ENCODE data around the gene PPP1R12B.
"Not testable (repeated sequence)": the region's sequence is repeated elsewhere in the genome, so short reads cannot be mapped to it uniquely, and the experiment has no call there.

Gene PPP1R12B

DNA sequence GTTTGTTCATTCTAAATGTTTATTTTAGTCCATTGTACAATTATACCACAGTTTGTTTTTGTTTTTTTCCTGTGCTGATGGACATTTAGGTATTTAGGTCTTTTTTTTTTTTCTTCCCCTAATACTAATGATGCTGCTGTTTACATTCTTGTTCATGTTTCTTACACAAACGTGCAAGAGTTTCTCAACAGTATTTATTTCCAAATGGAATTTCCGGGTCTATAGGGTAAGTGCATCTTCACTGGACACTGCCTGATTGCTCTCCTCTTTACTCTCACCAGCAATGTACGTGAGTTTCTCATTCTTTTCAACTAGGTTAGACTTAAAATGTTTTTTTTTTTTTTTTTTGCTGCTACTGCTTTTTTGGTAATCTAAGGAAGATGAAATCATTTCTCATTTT, 122.7 kb downstream of the PPP1R12B start:
- Histone ChIP-seq H3K4me3 (ENCODE audit: low read depth in 1 of 2, low read length in 1 of 2) (peak overlapping the region; percentile 50 to 55), H3K4me1 (ENCODE audit: control insufficient read depth in 1 of 2, insufficient read depth in 1 of 2, low read depth in 1 of 2, low read length in 1 of 2) (peaks cover 35 to 43% of the 10 kb centered on the region in 2 experiments), H3K27ac (peak overlapping the region; percentile 58), H3K36me3 (no peaks in the 10 kb centered on the region), H3K9me3 (no peaks in the 10 kb centered on the region), H3K27me3 (no peaks in the 10 kb centered on the region)
- TF ChIP-seq, protein P1, sequence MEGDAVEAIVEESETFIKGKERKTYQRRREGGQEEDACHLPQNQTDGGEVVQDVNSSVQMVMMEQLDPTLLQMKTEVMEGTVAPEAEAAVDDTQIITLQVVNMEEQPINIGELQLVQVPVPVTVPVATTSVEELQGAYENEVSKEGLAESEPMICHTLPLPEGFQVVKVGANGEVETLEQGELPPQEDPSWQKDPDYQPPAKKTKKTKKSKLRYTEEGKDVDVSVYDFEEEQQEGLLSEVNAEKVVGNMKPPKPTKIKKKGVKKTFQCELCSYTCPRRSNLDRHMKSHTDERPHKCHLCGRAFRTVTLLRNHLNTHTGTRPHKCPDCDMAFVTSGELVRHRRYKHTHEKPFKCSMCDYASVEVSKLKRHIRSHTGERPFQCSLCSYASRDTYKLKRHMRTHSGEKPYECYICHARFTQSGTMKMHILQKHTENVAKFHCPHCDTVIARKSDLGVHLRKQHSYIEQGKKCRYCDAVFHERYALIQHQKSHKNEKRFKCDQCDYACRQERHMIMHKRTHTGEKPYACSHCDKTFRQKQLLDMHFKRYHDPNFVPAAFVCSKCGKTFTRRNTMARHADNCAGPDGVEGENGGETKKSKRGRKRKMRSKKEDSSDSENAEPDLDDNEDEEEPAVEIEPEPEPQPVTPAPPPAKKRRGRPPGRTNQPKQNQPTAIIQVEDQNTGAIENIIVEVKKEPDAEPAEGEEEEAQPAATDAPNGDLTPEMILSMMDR (IDR thresholded peaks at IDR 0.05) = no peak

DNA sequence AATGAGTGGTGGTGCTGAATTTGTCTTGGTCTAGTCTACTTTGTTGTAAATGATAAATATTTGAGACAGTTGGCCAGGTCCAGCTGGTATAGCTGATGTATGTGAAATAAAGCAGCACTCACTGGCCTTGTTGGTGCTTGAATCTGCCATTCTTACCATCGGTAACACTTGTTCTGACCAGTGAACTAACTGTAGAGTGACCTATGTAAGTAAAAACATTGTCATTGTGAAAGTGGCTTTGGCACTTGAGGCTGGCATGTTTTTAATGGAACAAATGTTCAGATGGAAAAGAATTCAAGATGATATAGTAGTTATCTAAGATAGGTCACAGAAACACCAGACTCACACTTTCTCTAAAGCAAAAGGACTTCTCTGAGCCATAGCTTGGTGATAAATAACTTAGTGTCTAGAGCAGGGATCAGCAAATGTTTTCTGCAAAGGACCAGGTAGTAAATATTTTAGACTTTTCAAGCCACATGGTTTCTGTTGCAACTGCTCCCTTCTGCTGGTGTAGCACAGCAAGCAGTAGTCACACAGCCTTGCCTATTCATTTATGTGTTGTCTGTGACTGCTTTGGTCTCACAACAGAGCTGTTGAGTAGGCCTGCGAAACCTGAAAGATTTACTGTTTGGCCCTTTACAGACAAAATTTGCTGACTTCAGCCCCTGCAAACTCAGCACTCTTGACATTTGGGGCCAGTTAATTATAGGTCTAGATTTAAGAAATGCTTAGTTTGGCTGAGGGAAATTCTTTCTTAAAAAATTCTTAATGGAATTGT, 124.0 kb downstream of the PPP1R12B start:
- peak overlapping the region; percentile 50 to 55 for H3K4me3 ChIP-seq (ENCODE audit: low read depth in 1 of 2, low read length in 1 of 2)
- H3K36me3 ChIP-seq, H3K9me3 ChIP-seq, H3K27me3 ChIP-seq: not testable (repeated sequence)
- peaks cover 40 to 51% of the 10 kb centered on the region in 2 experiments for H3K4me1 ChIP-seq (ENCODE audit: control insufficient read depth in 1 of 2, insufficient read depth in 1 of 2, low read depth in 1 of 2, low read length in 1 of 2)
- peak overlapping the region; percentile 58 for H3K27ac ChIP-seq

DNA sequence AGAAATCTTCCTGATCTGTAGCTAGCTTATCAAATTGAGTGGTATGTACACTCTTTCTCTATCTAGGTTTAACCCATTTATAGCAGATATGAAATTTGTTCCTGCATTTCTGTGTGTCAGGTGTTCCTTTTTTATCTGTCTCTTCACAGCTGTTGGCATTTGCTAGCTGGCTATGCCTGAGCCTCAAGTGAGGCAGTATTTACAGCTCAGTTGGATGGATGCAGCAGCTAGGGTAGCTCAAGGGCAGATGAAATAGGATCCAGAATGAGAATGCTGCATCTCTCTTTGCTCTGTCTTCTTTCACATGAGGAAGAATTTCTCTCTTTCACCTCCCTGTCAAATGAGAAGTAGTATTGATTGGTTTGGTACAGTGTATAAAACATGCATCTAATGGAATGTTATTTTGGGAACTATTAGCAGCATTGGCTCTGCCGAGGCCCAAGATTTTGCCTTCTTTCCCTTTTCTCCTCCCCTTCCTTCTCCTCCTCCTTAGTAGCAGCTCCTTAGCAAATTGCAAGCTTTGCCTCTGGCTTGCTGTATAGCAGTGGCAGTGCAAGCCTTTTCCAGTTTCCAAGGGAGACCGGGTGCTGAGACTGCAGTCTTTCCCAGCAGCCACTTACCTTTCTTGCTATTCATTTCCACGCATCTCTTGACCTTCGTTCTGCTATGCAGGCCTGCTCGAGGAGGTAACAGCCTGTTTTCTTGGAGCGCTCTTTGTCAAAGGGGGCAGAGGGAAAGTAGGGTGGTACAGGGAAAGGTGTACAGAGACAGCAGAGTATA, 125.0 kb downstream of the PPP1R12B start:
- Histone ChIP-seq H3K4me3 (ENCODE audit: low read depth in 1 of 2, low read length in 1 of 2) (peak overlapping the region; percentile 50 to 55), H3K27ac (peak overlapping the region; percentile 58), H3K4me1 (ENCODE audit: control insufficient read depth in 1 of 2, insufficient read depth in 1 of 2, low read depth in 1 of 2, low read length in 1 of 2) (peaks cover 38 to 56% of the 10 kb centered on the region in 2 experiments)
- not testable (repeated sequence) for H3K9me3 ChIP-seq, H3K36me3 ChIP-seq, H3K27me3 ChIP-seq

DNA sequence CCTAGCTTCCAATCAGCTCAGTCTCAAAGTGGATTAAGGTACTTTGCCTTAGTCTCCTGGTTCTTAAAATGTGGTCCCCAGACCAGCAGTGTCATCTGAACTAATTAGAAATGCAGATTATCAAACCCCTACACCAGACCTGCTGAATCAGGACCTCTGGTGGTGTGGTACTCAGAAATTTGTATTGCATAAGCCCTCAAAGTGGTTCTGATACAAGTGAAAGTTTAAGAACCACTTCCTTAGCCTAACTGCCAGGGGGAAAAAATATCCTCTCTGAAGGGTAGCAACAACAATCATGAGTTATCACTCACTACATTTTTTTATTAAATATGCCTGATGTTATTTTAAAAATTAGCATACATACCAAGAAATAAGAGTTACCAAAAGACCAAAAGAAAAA, 131.2 kb downstream of the PPP1R12B start:
- Histone ChIP-seq H3K4me1 (ENCODE audit: control insufficient read depth in 1 of 2, insufficient read depth in 1 of 2, low read depth in 1 of 2, low read length in 1 of 2) (peaks cover 44 to 76% of the 10 kb centered on the region in 2 experiments), H3K27ac (peak overlapping the region; percentile 50)
- H3K27me3 ChIP-seq; H3K4me3 ChIP-seq (ENCODE audit: low read depth in 1 of 2, low read length in 1 of 2); H3K9me3 ChIP-seq; H3K36me3 ChIP-seq: not testable (repeated sequence)

DNA sequence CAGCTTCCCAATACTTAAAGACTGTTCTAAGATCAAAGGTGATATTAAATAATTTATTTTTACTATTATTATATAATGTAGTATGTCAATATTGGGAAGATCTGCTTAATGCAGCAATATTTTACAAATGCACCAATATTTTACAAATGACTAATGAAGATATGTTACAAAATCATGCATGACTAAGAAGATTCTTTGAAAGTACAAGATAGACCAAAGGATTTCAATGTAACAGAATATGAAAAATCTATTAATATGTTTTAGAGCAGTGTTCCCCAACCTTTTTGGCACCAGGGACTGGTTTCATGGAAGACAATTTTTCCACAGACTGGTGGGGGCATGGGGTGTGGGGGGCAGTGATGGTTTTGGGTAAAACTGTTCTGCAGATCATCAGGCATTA, 132.1 kb downstream of the PPP1R12B start:
- H3K4me3 ChIP-seq (ENCODE audit: low read depth in 1 of 2, low read length in 1 of 2); H3K27me3 ChIP-seq; H3K27ac ChIP-seq; H3K36me3 ChIP-seq; H3K9me3 ChIP-seq: not testable (repeated sequence)
- H3K4me1 ChIP-seq (ENCODE audit: control insufficient read depth in 1 of 2, insufficient read depth in 1 of 2, low read depth in 1 of 2, low read length in 1 of 2) = peaks cover 52 to 85% of the 10 kb centered on the region in 2 experiments

DNA sequence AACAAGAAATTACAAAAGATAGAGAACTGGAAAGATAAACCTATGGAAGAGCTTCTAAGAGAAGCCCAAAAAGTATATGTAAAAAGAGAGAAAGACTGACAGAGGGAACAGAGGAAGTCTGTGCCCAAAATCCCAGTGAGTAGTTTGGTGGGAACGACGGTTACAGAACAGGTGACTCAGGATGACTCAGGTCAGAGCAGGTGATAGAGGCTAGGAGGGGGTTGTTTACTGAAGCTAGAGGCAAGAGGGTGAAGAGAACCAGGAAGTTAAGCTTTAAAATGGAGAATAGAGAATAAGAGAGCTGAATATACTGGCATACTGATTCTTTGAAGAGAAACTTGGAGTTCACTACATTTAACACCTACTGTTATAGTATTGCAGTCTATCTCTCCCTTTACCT, 134.9 kb downstream of the PPP1R12B start:
- peaks cover 52 to 95% of the 10 kb centered on the region in 2 experiments for H3K4me1 ChIP-seq (ENCODE audit: control insufficient read depth in 1 of 2, insufficient read depth in 1 of 2, low read depth in 1 of 2, low read length in 1 of 2)
- H3K27ac ChIP-seq = peak overlapping the region; percentile 83
- not testable (repeated sequence) for H3K27me3 ChIP-seq, H3K36me3 ChIP-seq, H3K9me3 ChIP-seq
- peak overlapping the region; percentile 40 to 61 for H3K4me3 ChIP-seq (ENCODE audit: low read depth in 1 of 2, low read length in 1 of 2)

DNA sequence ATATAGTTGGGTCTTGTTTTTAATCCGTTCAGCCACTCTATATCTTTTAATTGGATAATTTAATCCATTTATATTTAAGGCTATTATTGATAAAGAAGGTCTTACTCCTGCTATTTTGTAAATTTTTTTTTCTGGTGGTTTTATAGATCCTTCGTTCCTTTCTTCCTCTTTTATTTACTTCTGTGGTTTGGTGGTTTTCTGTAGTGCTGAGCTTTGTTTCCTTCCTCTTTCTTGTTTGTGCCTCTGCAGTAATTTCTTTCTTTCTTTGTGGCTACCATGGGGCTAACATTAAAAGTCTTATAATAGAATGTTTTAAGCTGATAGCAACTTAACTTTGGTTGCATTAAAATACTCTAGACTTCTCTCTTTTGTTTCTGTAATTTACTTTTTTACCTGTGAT, 135.5 kb downstream of the PPP1R12B start:
- H3K9me3 ChIP-seq, H3K27me3 ChIP-seq, H3K36me3 ChIP-seq: not testable (repeated sequence)
- peak overlapping the region; percentile 40 to 61 for H3K4me3 ChIP-seq (ENCODE audit: low read depth in 1 of 2, low read length in 1 of 2)
- peak overlapping the region; percentile 83 for H3K27ac ChIP-seq
- peaks cover 58 to 96% of the 10 kb centered on the region in 2 experiments for H3K4me1 ChIP-seq (ENCODE audit: control insufficient read depth in 1 of 2, insufficient read depth in 1 of 2, low read depth in 1 of 2, low read length in 1 of 2)

DNA sequence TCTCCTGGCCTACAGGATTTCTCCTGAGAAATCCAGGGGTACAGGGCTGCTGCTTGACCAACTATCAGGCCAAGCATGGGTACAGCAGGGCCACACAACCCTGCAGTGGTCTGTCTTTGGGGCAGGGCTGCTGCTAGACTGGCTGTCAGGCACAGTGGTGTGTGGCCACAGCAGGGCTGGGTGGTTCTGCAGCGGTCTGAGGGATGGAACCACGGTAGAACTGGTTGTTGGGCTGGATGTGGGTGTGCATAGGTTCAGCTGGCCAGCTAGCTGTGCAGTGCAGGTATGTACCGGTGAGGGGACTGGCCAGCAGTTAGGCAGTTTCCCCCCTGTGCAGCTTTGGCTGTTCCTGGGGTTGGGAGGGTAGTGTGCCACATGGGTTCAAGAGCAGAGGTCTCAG, 136.3 kb downstream of the PPP1R12B start:
- Histone ChIP-seq H3K4me1 (ENCODE audit: control insufficient read depth in 1 of 2, insufficient read depth in 1 of 2, low read depth in 1 of 2, low read length in 1 of 2) (peaks cover 54 to 97% of the 10 kb centered on the region in 2 experiments), H3K27ac (peak overlapping the region; percentile 83), H3K4me3 (ENCODE audit: low read depth in 1 of 2, low read length in 1 of 2) (peak overlapping the region; percentile 40 to 61), H3K36me3 (peaks cover 13% of the 10 kb centered on the region)
- not testable (repeated sequence) for H3K9me3 ChIP-seq, H3K27me3 ChIP-seq

DNA sequence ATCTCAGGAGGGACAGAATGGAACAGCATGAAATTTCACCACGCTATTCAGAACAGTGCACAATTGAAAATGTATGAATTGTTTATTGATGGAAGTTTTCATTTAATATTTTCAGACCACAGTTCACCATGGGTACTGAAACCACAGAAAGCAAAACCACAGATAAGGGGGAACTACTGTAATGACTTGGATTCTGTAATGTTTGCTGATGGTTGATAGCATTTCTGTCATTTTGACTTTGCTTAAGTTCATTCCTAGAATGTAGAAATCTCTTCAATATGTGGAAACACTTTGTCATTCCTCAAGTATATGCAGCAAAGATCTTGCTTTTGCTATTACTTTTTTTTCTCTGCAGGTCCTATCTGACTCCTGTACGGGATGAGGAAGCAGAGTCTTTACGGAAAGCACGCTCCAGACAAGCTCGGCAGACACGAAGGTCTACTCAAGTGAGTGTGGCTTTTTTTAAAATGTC, 139.7 kb downstream of the PPP1R12B start:
- H3K27me3 ChIP-seq, H3K9me3 ChIP-seq: not testable (repeated sequence)
- peak overlapping the region; percentile 65 for H3K27ac ChIP-seq
- H3K4me1 ChIP-seq (ENCODE audit: control insufficient read depth in 1 of 2, insufficient read depth in 1 of 2, low read depth in 1 of 2, low read length in 1 of 2) = peaks cover 37 to 84% of the 10 kb centered on the region in 2 experiments
- peaks cover 26% of the 10 kb centered on the region for H3K36me3 ChIP-seq
- peak overlapping the region in 1 of 2 experiments; percentile 41 for H3K4me3 ChIP-seq (ENCODE audit: low read depth in 1 of 2, low read length in 1 of 2)

DNA sequence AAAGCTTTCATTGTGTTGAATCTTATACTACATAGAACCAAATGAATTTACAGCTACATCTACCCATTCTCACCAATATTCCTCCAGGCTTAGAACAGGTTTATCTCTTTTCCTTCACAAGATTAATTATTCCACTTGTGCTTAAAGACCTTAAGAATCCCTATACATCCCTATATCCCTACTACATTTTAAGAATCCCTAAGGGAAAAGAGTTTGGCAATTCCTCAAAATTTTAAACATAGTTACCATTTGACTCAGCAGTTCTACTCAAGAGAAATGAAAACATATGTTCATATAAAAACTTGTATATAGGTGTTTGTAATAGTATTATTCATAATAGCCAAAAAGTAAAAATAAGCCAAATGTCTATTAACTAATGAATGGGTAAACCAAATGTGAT, 140.6 kb downstream of the PPP1R12B start:
- Histone ChIP-seq H3K4me1 (ENCODE audit: control insufficient read depth in 1 of 2, insufficient read depth in 1 of 2, low read depth in 1 of 2, low read length in 1 of 2) (peaks cover 28 to 75% of the 10 kb centered on the region in 2 experiments), H3K27ac (peak overlapping the region; percentile 65), H3K36me3 (peaks cover 35% of the 10 kb centered on the region), H3K4me3 (ENCODE audit: low read depth in 1 of 2, low read length in 1 of 2) (peak overlapping the region in 1 of 2 experiments; percentile 41)
- H3K27me3 ChIP-seq, H3K9me3 ChIP-seq: not testable (repeated sequence)

DNA sequence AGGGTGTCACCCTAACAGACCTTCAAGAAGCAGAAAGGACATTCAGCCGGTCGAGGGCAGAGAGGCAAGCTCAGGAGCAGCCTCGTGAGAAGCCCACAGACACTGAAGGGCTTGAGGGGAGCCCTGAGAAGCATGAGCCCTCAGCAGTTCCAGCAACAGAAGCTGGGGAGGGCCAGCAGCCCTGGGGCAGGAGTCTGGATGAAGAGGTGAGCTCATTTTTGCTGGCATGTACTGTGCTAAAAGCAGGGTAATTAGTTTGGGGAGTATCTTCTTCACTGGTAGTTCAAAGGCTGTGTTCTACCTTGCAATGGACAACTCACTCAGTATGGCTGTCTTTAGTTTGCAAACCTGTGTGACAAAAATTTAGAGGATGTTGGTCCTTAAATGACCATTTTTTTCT, 144.6 kb downstream of the PPP1R12B start:
- not testable (repeated sequence) for H3K9me3 ChIP-seq; H3K27me3 ChIP-seq; H3K27ac ChIP-seq; H3K4me3 ChIP-seq (ENCODE audit: low read depth in 1 of 2, low read length in 1 of 2)
- peaks cover 71% of the 10 kb centered on the region for H3K36me3 ChIP-seq
- peaks cover 11 to 38% of the 10 kb centered on the region in 2 experiments for H3K4me1 ChIP-seq (ENCODE audit: control insufficient read depth in 1 of 2, insufficient read depth in 1 of 2, low read depth in 1 of 2, low read length in 1 of 2)
